B cell (primary cell): ENCODE measurements around the gene PLCB1. TPM values are rescaled to one million over a fixed set of nuclear protein-coding genes. Genes with fewer than 3 reads are reported as not detected.

Experiments used
- ATAC-seq: fragments of 200-7000 bp; cut with Tn5 transposase; one replicate; pipeline ENCODE4 v1.10.0; 2021; ENCODE audit warnings: low read depth, mild to moderate bottlenecking, moderate number of reproducible peaks, moderate library complexity
- CTCF ChIA-PET: fragments of 350-600 bp; sonication (Branson Sonifier 250); formaldehyde crosslinking; loops from one replicate; lab custom pipeline; 2021; ENCODE audit warnings: antibody characterized with exemption, inconsistent platforms; lab: Charles Lee
- POLR2A ChIA-PET: fragments of 350-600 bp; sonication (Branson Sonifier 250); formaldehyde crosslinking; loops from one replicate; lab custom pipeline; 2021; ENCODE audit warnings: antibody characterized with exemption; lab: Charles Lee
- DNase-seq: peaks from one replicate; pipeline ENCODE4 v3.0.0; 2013
- H2AFZ ChIP-seq: 2 replicates; pipeline ENCODE4 v1.6.1; 2012; ENCODE audit warnings: mild to moderate bottlenecking, low read depth, low read length; ENCODE audit not compliant: insufficient read depth, poor library complexity, severe bottlenecking
- H3K27ac ChIP-seq, 2 donors: 1 replicate in 1 of 2; 2 replicates in 1 of 2; pipeline ENCODE4 v1.5.1; 2012 to 2013; ENCODE audit warnings: low read length in 2 of 2, mild to moderate bottlenecking in 2 of 2, moderate library complexity in 1 of 2
- H3K27me3 ChIP-seq, 4 experiments: fragments of 200-600 bp in 1 of 4; sonication (generic) in 1 of 4; replicated peaks in 1 of 4; 1 replicate in 2 of 4; 2 replicates in 2 of 4; pipeline versions ENCODE4 v1.6.1 to v1.7.0; 2013 to 2016; ENCODE audit warnings: low read length in 3 of 4, mild to moderate bottlenecking in 2 of 4, mixed read lengths in 1 of 4, moderate library complexity in 1 of 4; ENCODE audit not compliant: insufficient read depth in 4 of 4, control insufficient read depth in 3 of 4; ENCODE audit errors: control extremely low read depth in 1 of 4
- H3K36me3 ChIP-seq, 2 experiments: replicated peaks in 1 of 2; 1 replicate in 1 of 2; 2 replicates in 1 of 2; pipeline versions ENCODE4 v1.6.1 to v1.7.1; 2013; ENCODE audit warnings: low read length in 1 of 2; ENCODE audit not compliant: insufficient read depth in 2 of 2, control insufficient read depth in 1 of 2; ENCODE audit errors: control extremely low read depth in 1 of 2, extremely low read depth in 1 of 2
- H3K4me1 ChIP-seq, 2 donors: fragments of 200-600 bp in 1 of 2; sonication (generic) in 1 of 2; 1 replicate in 1 of 2; 2 replicates in 1 of 2; pipeline versions ENCODE4 v1.5.1 to v1.6.1; 2013 to 2017; ENCODE audit warnings: low read length in 2 of 2; ENCODE audit not compliant: control insufficient read depth in 2 of 2, insufficient read depth in 2 of 2
- H3K4me2 ChIP-seq: replicated peaks from 2 replicates; pipeline ENCODE3; 2012; ENCODE audit warnings: mild to moderate bottlenecking, low read depth, low read length; ENCODE audit not compliant: poor library complexity, severe bottlenecking
- H3K4me3 ChIP-seq, 5 experiments: fragments of 200-600 bp in 1 of 5; sonication (generic) in 1 of 5; 1 replicate in 3 of 5; 2 replicates in 2 of 5; pipeline versions ENCODE4 v1.5.1 to v1.7.0; 2011 to 2016; ENCODE audit warnings: low read length in 4 of 5, mild to moderate bottlenecking in 4 of 5, low read depth in 2 of 5, control low read depth in 1 of 5, moderate library complexity in 1 of 5; ENCODE audit not compliant: insufficient read depth in 1 of 5; ENCODE audit errors: control extremely low read depth in 1 of 5, extremely low read depth in 1 of 5
- H3K79me2 ChIP-seq: fragments of 200-600 bp; sonication (generic); one replicate; pipeline ENCODE4 v1.6.0; 2016; ENCODE audit warnings: low read length; ENCODE audit not compliant: control insufficient read depth, insufficient read depth
- H3K9ac ChIP-seq: fragments of 200-600 bp; sonication (generic); 2 replicates; pipeline ENCODE4 v1.6.1; 2017; ENCODE audit warnings: mild to moderate bottlenecking, low read length, moderate library complexity
- H3K9me3 ChIP-seq, 3 donors: one replicate each; pipeline versions ENCODE4 v1.6.1 to v1.7.1; 2013; ENCODE audit warnings: low read length in 2 of 3; ENCODE audit not compliant: control insufficient read depth in 2 of 3, insufficient read depth in 1 of 3; ENCODE audit errors: control extremely low read depth in 1 of 3
- H4K20me1 ChIP-seq: 2 replicates; pipeline ENCODE4 v1.6.0; 2012; ENCODE audit warnings: mild to moderate bottlenecking, low read length; ENCODE audit not compliant: insufficient read depth, control insufficient read depth, poor library complexity, severe bottlenecking
- H3K27ac Mint-ChIP-seq: one replicate; pipeline ENCODE4 v1.8.0; 2021; ENCODE audit warnings: mixed read lengths
- H3K27me3 Mint-ChIP-seq: one replicate; pipeline ENCODE4 v1.8.0; 2021; ENCODE audit warnings: mixed read lengths
- H3K4me1 Mint-ChIP-seq: one replicate; pipeline ENCODE4 v1.8.0; 2021; ENCODE audit warnings: mixed read lengths
- H3K4me3 Mint-ChIP-seq: one replicate; pipeline ENCODE4 v1.8.0; 2021; ENCODE audit warnings: mixed read lengths
- H3K9me3 Mint-ChIP-seq: one replicate; pipeline ENCODE4 v1.8.0; 2022; ENCODE audit warnings: mixed read lengths; ENCODE audit not compliant: insufficient read depth
- CTCF ChIP-seq: fragments of 200-600 bp; IDR thresholded peaks from one replicate; pipeline ENCODE4 v1.8.0; 2022; ENCODE audit warnings: antibody characterized with exemption, mild to moderate bottlenecking
- EZH2 ChIP-seq: IDR thresholded peaks from 2 replicates; pipeline ENCODE4 v1.6.1; 2012; ENCODE audit warnings: borderline replicate concordance, low read depth, mild to moderate bottlenecking, moderate library complexity, low read length; ENCODE audit not compliant: insufficient read depth, poor library complexity, severe bottlenecking
- WGBS: methylation state at CpG from one replicate; pipeline ENCODE4 v1.1.5; 2013; ENCODE audit warnings: missing lambda C conversion rate; ENCODE audit not compliant: insufficient coverage; 5-methylcytosine and 5-hydroxymethylcytosine counted together
- intact Hi-C: fragments of 100-400 bp; cut with micrococcal nuclease; formaldehyde crosslinking; loops from one replicate; pipeline ENCODE4 v1.10.0; 2022
- polyA plus RNA-seq: library from polyadenylated mRNA; depleted of rRNA; stranded (reverse); fragments of >200 nt; gene quantifications from 2 replicates; pipeline ENCODE4 v1.2.3, GENCODE V29; 2012
- total RNA-seq, 2 donors: library from RNA; stranded (reverse); fragments of 120-200 nt in 1 of 2; gene quantifications; 1 replicate in 1 of 2; 2 replicates in 1 of 2; pipeline versions ENCODE4 v1.2.3 to v1.2.4, GENCODE V29; 2013 to 2022

PLCB1 gene
- total and polyA plus RNA-seq, 2 donors (not counting 1 experiment from before 2014, with no cell fraction given), result 0.18 to 0.47 TPM

GRCh38 chr20:8213270-8213669 is 81.2 kb downstream of the PLCB1 start:
- Histone ChIP-seq H2AFZ (peak overlapping the region; percentile 65), H3K4me1 (peaks cover 7 to 15% of the 10 kb centered on the region in 2 donors), H3K9me3 (no peaks in the 10 kb centered on the region), H3K27ac (no peak overlapping the region), H3K9ac (no peak overlapping the region), H3K27me3 (no peaks in the 10 kb centered on the region), H4K20me1 (no peaks in the 10 kb centered on the region), H3K4me3 (peak overlapping the region in 1 of 5 experiments; percentile 34), H3K79me2 (no peaks in the 10 kb centered on the region), H3K4me2 (peak overlapping the region; percentile 44), H3K36me3 (no peaks in the 10 kb centered on the region)
- no peak for TF ChIP-seq EZH2
- TF ChIP-seq CTCF, result no peak
- no peaks in the 10 kb centered on the region for H3K9me3 Mint-ChIP-seq
- 89% methylated on average over 1 of the region's 1 CpG for WGBS
- no peaks in the 10 kb centered on the region for H3K27me3 Mint-ChIP-seq
- intact Hi-C loops, result no loop called here
- DNase-seq (no peak), ATAC-seq (no peak)
- CTCF ChIA-PET, result no interaction called here
- no peak overlapping the region for H3K27ac Mint-ChIP-seq
- peaks cover 22% of the 10 kb centered on the region for H3K4me1 Mint-ChIP-seq
- H3K4me3 Mint-ChIP-seq, result peak overlapping the region; percentile 82
- POLR2A ChIA-PET, result no interaction called here

- Mint-ChIP-seq H3K4me3 (peak overlapping the region; percentile 82), H3K9me3 (no peaks in the 10 kb centered on the region), H3K27me3 (no peaks in the 10 kb centered on the region), H3K4me1 (peaks cover 22% of the 10 kb centered on the region), H3K27ac (no peak overlapping the region)
- WGBS, result 43% methylated on average over 7 of the region's 12 CpGs
- TF ChIP-seq EZH2, result no peak
- TF ChIP-seq CTCF, result no peak
- H3K4me1 ChIP-seq, result peaks cover 7 to 15% of the 10 kb centered on the region in 2 donors
- peak overlapping the region; percentile 44 for H3K4me2 ChIP-seq
- H3K27ac ChIP-seq, result peak overlapping the region in 1 of 2 donors; percentile 20
- H4K20me1 ChIP-seq, result no peaks in the 10 kb centered on the region
- ATAC-seq, result no peak
- no peaks in the 10 kb centered on the region for H3K27me3 ChIP-seq
- intact Hi-C loops, result no loop called here
- H3K9me3 ChIP-seq, result no peaks in the 10 kb centered on the region
- no peaks in the 10 kb centered on the region for H3K79me2 ChIP-seq
- H3K4me3 ChIP-seq, result peak overlapping the region; percentile 25 to 41 (median 34)
- DNase-seq, result peak; percentile 10
- H3K9ac ChIP-seq, result peak overlapping the region; percentile 52
- H2AFZ ChIP-seq, result peak overlapping the region; percentile 65
- CTCF ChIA-PET, result no interaction called here
- no peaks in the 10 kb centered on the region for H3K36me3 ChIP-seq
- POLR2A ChIA-PET, result no interaction called here
Measured at GRCh38 chr20:8213831-8214587, 81.9 kb downstream of the PLCB1 start.
